ENCODE results near the gene METAP1D. TPM values are rescaled to one million over a fixed set of nuclear protein-coding genes. Genes with fewer than 3 reads are reported as not detected.
"Not testable (repeated sequence)": the region's sequence is repeated elsewhere in the genome, so short reads cannot be mapped to it uniquely, and the experiment has no call there.

The METAP1D gene
- total RNA-seq, 1 experiment from 2014 or later = 6.9 TPM

DNA sequence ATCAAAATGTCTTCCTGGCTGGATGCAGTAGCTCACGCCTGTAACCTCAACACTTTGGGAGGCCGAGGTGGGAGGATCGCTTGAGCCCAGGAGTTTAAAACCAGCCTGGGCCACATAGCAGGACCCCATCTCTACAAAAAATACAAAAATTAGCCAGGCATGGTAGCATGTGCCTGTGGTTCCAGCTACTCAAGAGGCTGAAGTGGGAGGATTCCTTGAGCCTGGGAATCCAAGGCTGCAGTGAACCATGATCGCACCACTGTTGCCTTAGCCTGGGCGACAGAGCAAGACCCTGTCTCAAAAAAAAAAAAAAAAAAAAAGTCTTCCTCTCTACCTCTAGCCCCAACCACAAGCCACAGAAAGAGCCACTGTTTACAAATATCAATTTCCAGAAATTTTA is 60.4 kb downstream of the METAP1D start:
- DNase-seq, H3K36me3 ChIP-seq, H3K27me3 ChIP-seq, H3K4me3 ChIP-seq, H3K9me3 ChIP-seq: not testable (repeated sequence)

DNA sequence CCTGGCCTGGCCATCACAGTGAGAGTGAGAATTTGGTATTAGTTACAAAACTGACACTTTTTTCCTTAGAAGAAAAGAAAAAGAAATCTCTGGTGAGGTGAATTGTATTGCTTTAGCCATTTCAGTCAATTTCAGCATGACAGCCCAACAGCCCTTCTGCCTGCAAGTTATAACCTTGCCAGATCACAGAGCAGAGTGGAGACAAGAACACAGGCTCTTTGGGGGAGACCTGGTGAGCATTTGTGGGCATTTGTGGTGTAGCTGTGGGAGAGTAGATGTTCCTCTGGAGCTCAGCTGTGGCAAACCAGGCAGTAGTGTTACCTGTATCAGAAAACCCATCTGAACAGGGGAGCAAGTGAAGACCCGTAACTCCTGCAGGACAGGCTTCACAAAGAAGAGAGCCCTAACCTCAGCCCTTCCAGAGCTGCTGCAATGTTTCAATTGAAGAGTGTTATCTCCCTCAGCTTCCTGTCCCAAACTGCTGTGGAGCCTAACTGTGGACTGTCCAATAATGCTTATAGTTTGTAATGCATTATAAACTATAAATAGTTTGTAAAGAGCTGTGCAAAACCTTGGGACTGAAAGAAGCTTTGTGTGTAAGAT is 62.8 kb downstream of the METAP1D start:
- H3K9me3 ChIP-seq = no peaks in the 10 kb centered on the region
- H3K36me3 ChIP-seq = no peaks in the 10 kb centered on the region
- no peak overlapping the region for H3K4me3 ChIP-seq
- no peak for DNase-seq
- no peaks in the 10 kb centered on the region for H3K27me3 ChIP-seq

DNA sequence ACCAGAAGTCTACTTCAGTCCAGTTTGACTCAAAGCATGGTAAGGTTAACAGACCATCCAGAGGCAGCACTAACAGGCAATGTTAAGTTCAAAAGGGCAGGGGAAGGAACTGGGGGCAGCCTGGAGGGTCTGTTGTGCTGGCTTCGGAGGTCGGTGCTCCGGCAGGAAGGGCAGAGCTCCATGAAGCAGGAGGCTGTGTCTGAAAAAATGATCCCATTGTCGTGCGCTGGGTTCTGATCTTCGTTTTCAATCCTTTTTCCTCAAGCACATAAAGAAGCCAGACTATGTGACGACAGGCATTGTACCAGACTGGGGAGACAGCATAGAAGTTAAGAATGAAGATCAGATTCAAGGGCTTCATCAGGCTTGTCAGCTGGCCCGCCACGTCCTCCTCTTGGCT is 63.7 kb downstream of the METAP1D start:
- DNase-seq = no peak
- Histone ChIP-seq H3K9me3 (no peaks in the 10 kb centered on the region), H3K36me3 (no peaks in the 10 kb centered on the region), H3K27me3 (no peaks in the 10 kb centered on the region), H3K4me3 (no peak overlapping the region)

DNA sequence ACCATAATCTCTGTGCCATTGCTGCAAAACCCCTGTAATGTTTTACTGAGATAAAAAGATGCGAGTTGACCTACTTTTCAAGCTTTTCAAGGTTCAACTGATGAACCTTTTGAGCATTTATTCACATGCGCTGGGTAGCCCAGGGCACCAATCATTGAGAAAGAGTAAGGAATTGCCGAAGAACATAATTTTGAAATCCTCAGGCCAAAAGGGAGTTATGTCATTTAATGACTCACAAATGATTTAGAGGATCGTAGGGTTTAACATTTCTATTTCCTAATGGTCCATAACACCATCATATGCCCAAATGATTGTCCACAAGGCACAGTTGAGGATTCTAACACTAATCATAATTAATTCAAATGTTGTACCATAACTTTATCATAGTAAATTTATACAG is 65.4 kb downstream of the METAP1D start:
- DNase-seq = no peak
- H3K4me3 ChIP-seq = no peak overlapping the region
- no peaks in the 10 kb centered on the region for H3K36me3 ChIP-seq
- H3K9me3 ChIP-seq = no peaks in the 10 kb centered on the region
- H3K27me3 ChIP-seq = no peaks in the 10 kb centered on the region

DNA sequence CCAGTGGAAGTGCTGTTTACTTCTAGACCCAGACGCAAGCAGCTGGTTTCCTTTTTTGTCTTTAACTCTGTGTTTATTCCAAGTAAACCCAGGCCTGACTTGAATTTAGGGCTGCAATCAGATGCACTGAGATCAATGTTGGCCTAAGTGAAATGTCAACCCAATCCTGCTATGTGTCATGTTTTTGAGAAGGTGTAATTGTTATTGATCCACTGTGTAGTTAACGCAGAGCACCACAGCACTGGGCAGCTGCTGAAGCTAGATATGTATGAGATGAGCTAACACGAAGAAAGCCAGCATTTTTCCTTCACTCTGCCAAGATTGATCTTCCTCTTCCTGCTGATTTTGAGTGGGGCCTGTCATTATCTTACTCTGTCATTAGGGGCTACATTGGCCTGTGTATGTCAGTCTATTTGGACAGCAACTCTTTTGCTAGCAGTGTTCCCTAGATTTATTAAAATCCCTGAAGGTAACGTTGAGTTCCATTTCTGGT is 66.7 kb downstream of the METAP1D start:
- no peak overlapping the region for H3K4me3 ChIP-seq
- no peaks in the 10 kb centered on the region for H3K36me3 ChIP-seq
- DNase-seq = no peak
- H3K27me3 ChIP-seq = no peaks in the 10 kb centered on the region
- H3K9me3 ChIP-seq = no peaks in the 10 kb centered on the region

DNA sequence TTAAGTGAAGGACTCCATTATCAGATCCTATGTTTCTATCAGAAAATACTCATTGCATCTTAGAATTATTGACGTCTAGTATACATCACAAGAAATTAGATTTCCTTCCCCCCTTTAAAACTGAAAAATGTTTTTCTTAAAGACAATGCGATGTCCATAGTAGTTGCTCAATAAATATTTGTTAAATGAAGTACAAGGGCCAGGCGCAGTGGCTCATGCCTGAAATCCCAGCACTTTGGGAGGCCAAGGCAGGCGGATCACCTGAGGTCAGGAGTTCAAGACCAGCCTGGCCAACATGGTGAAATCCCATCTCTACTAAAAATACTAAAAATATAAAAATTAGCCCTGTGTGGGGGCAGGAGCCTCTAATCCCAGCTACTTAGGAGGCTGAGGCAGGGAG is 68.2 kb downstream of the METAP1D start:
- H3K4me3 ChIP-seq, H3K36me3 ChIP-seq, DNase-seq, H3K9me3 ChIP-seq, H3K27me3 ChIP-seq: not testable (repeated sequence)

DNA sequence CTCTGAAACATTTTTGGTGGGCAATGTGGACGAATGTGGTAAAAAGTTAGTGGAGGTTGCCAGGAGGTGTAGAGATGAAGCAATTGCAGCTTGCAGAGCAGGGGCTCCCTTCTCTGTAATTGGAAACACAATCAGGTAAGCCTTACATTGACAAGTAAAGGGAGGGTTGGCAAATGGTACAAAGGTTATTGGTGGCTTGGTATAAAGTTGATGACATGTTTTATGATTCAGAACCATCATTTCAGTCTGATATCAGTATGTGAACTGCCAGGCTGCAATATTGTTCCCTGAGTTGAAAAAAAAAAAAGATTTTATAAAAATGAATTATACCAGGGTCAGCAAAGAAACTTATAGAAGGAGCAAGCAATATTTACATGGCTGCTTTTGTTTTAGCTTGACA is 71.2 kb downstream of the METAP1D start:
- H3K27me3 ChIP-seq = no peaks in the 10 kb centered on the region
- DNase-seq = no peak
- no peak overlapping the region for H3K4me3 ChIP-seq

DNA sequence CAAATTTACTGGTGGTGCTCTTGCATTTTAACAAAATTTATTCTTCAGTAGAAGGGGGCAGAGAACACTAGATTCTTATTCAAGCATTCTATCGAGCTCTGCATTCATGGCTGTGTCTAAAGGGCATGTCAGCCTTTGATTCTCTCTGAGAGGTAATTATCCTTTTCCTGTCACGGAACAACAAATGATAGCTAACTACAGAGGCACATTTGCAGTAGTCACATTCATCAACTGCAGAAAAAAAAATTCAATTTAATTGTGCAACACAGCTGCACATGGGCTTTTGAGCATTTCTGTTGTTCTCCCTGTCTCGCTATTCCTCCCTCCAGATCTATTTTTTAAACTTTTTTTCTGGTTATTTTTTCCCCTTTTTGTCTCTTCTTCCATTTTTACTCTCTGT is 72.5 kb downstream of the METAP1D start:
- no peak overlapping the region for H3K4me3 ChIP-seq
- no peak for DNase-seq
- H3K27me3 ChIP-seq = no peaks in the 10 kb centered on the region
- no peaks in the 10 kb centered on the region for H3K36me3 ChIP-seq
- H3K9me3 ChIP-seq = no peaks in the 10 kb centered on the region

More for the DNA sequence above, 71.2 kb downstream of the METAP1D start:
- no peaks in the 10 kb centered on the region for H3K36me3 ChIP-seq
- H3K9me3 ChIP-seq = no peaks in the 10 kb centered on the region

DNA sequence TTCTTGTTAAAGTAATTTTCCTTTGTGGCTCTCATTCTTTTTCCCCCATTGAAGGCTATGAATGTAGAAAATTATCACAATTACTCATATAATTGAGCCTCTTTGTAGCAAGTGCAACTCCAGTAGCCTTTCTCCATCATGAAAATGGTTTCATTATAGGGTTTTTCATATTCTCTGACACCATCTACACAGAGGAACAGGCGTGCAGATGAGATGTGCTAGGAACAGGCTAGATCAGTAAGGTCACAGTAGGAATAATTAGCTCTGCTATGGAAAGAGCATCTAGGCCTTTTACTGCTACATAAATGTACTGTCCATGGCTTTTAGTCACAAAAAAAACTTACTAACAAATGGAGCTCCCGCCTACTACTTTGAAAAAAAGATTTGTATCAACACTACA is 73.0 kb downstream of the METAP1D start:
- H3K27me3 ChIP-seq = no peaks in the 10 kb centered on the region
- no peaks in the 10 kb centered on the region for H3K36me3 ChIP-seq
- no peak for DNase-seq
- H3K9me3 ChIP-seq = no peaks in the 10 kb centered on the region
- H3K4me3 ChIP-seq = no peak overlapping the region

DNA sequence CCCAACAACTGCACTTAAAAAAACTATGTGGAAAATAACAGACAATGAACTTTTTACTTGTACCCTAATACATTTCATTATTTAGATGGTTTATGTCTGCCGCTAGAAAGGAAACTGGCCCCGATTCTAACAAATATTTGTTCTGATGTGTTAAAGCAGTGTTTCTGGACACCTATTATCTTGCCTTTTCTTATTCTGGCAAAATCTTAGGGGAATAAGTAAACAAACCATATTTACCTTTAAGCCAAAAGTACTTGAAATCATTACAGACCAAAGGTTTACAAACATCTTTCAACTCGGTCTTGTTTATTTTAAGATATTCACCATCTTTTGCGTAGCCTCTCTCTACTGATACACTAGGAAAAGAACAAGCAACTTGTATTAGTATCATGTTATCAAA is 73.8 kb downstream of the METAP1D start:
- Histone ChIP-seq H3K9me3 (no peaks in the 10 kb centered on the region), H3K36me3 (no peaks in the 10 kb centered on the region), H3K27me3 (no peaks in the 10 kb centered on the region), H3K4me3 (no peak overlapping the region)
- DNase-seq = no peak

DNA sequence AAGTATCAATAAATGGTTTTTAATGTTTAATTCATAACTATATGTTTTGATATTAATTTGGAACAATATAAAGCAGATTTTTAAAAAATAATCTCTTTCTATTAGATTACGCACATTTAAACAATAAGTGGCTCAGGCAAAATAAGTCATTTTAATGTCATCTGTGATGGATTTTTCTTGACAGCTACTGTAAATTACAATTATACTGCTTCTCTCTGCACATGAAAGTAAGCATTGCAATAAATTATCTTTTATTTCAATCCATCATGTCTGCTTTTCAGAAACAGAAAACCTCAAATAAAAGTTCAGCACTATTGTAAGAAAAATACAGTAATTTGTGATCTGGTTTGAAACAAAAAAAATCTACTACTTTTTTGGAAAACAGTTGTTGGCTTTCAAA is 74.5 kb downstream of the METAP1D start:
- Histone ChIP-seq H3K36me3 (no peaks in the 10 kb centered on the region), H3K9me3 (no peaks in the 10 kb centered on the region), H3K27me3 (no peaks in the 10 kb centered on the region), H3K4me3 (no peak overlapping the region)
- no peak for DNase-seq

DNA sequence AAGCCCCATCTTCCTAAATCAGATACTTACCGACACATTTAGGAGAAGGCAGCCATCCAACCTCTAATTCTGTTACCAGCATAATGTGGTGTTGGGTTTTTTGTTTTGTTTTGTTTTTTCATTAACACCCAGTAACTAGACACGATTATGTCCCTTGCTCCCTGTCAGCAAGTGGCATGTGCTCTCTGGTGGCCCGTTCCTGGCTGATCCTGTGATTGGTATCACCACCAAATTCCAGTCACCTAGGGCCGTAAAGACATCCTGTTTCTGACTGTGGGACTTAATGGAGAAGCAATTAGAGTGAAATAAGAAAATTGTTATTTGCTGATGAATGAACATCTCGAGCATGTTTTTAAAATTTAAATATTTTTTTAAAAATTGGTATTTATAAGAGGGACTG is 79.7 kb downstream of the METAP1D start:
- no peaks in the 10 kb centered on the region for H3K27me3 ChIP-seq
- DNase-seq = no peak
- H3K36me3 ChIP-seq = no peaks in the 10 kb centered on the region
- no peak overlapping the region for H3K4me3 ChIP-seq
- H3K9me3 ChIP-seq = no peaks in the 10 kb centered on the region

DNA sequence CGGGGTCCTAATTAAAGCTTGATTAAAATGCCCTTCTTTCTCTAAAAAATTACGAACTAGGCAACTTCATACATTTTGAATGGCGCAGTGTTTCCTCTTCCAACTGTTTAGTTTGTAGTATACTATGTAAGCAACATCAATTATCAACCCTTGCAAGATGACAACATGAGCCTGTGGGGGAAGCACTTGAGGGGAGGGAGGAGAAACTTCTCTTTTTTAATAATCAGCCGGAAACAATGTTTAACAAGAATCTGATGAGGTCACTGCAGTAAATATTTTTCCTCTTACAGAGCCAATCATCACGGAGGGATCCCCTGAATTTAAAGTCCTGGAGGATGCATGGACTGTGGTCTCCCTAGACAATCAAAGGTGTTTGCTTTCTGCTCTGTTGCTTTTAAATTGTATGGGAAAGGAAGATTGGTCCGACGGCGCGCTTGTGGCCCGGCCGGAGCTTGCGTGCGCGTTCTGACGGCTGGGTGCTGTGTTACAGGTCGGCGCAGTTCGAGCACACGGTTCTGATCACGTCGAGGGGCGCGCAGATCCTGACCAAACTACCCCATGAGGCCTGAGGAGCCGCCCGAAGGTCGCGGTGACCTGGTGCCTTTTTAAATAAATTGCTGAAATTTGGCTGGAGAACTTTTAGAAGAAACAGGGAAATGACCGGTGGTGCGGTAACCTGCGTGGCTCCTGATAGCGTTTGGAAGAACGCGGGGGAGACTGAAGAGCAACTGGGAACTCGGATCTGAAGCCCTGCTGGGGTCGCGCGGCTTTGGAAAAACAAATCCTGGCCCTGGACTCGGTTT is 80.3 kb downstream of the METAP1D start:
- H3K4me3 ChIP-seq = no peak overlapping the region
- H3K36me3 ChIP-seq = no peaks in the 10 kb centered on the region
- H3K27me3 ChIP-seq = no peaks in the 10 kb centered on the region
- no peaks in the 10 kb centered on the region for H3K9me3 ChIP-seq
- no peak for DNase-seq

DNA sequence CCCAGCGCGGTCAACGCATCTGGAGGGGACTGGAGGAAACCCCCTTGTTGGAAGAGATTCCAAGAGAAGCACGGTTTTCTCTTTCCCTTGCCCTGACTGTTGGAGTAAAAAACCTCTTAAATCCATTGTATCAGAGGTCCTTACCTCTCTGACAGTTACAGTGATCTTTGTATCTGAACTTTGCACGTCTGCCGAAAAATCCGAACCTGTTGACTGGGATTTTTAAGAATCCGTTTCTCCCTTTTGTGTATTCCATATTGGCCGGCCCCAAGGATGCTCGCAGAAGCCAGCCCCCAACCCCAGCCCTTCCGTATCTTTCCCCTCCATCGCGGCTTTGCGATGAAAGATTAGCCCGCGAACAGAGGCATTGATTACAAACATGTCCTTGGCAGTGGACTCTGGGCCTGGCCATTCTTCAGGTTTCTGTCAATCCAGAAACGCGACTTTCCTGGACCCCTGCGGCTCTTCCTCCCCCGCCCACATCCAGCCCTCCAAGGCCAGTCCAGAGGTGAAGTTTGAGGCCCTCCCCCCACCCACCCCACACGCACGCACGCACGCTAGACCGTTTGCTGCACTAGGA is 81.0 kb downstream of the METAP1D start:
- H3K4me3 ChIP-seq = no peak overlapping the region
- DNase-seq = no peak
- no peaks in the 10 kb centered on the region for H3K27me3 ChIP-seq

DNA sequence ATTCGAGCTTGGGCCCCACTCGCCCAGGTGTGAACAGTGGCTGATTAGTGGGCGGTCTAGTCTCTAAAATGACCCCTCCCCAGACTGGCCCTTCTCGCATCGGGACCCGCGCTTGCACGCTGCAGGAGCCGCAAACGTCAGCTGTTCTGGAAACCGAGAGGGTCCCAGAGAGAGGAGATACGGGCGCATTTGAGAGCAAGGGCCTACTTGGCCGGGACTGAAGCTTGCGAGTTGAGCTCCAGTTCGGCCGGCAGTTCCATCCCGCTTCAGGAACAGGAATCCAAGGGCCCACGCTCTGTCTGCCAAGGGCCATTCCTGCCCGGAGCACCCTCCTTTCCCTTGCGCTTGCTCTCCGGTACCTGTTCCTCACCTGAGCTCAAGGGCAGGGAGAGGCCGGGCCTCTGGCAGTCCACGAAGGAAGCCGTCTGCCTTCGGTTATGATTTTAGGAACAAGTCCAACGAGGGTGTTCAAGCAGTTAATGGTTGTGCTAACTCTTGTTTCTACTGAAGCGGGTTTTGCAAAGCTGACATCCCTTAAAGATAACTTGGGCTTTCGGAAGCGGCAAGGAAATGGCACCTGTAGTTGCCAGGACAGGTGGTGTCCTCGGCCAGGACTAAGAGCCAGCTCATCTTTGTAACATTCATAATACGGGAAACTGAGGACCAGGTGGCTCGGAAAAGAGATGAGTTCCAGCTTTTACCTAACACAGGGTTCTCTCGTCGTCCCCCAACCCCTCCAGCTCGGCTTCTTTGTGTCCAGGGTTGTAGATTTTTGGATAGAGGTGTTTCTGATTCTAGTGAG is 81.7 kb downstream of the METAP1D start:
- Histone ChIP-seq H3K36me3 (peaks cover under 1% of the 10 kb centered on the region; the same call in 1 of the 2 replicates), H3K4me3 (no peak overlapping the region), H3K27me3 (no peaks in the 10 kb centered on the region), H3K9me3 (no peaks in the 10 kb centered on the region)
- no peak for DNase-seq

More for the DNA sequence above, 81.0 kb downstream of the METAP1D start:
- H3K9me3 ChIP-seq = no peaks in the 10 kb centered on the region
- no peaks in the 10 kb centered on the region for H3K36me3 ChIP-seq

DNA sequence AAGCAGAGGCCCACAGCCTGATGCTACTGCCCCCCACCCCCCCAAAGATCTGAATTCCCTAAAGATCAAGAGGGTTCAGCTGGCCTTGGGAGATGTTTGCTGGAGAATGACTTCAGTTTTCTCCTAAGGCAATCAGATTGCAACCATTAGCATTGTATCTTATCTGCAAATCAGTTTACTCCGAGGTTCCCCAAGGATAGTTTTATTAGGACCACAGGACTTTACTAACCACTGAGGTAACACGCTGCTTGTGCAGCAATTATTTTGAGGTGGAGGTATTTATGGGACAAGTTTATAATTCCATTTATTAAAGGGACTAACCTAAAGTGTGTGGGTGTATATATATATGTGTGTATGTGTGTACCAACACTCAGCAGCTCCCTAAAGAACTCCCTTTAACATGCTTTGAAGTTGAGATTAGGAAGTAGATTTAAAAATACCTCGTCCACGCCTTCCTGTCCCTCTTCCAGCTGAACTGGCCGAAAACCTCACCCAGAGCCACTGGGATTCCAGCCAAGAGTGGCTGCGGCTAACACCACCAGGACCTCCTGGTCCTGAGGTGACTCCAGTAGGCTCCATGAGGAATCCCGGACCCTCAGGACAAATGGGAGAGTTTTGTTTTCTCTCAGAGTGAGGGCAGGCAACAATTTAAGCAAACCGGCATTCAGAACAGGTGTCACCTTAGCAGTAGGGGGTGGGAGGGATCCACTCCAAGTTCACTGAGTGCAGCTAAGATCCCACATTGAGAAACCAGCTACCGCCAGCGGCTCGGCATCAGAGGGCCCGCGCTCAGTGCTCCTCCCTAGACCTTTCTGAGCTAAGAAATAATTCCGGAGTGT is 82.6 kb downstream of the METAP1D start:
- peaks cover 9% of the 10 kb centered on the region for H3K36me3 ChIP-seq
- H3K4me3 ChIP-seq = peak overlapping the region; percentile 72
- H3K9me3 ChIP-seq = no peaks in the 10 kb centered on the region
- H3K27me3 ChIP-seq = no peaks in the 10 kb centered on the region
- DNase-seq = peak; percentile 50
